Forelimb muscle (tissue), 1 donor: ENCODE results near the gene FRMPD2. TPM values are rescaled to one million over a fixed set of nuclear protein-coding genes. Genes with fewer than 3 reads are reported as not detected.
"Not testable (repeated sequence)": the region's sequence is repeated elsewhere in the genome, so short reads cannot be mapped to it uniquely, and the experiment has no call there.

ENCODE experiments used
- DNase-seq: peaks from one replicate; pipeline ENCODE4 v3.0.0-alpha.2; 2013; ENCODE audit warnings: low read depth
- polyA plus RNA-seq: library from polyadenylated mRNA; unstranded; fragments of 120-200 nt; gene quantifications from one replicate; pipeline ENCODE4 v1.2.1, GENCODE V29; 2013; ENCODE audit not compliant: insufficient read length

The FRMPD2 gene
- polyA plus RNA-seq, 1 donor = 0.16 TPM

DNA sequence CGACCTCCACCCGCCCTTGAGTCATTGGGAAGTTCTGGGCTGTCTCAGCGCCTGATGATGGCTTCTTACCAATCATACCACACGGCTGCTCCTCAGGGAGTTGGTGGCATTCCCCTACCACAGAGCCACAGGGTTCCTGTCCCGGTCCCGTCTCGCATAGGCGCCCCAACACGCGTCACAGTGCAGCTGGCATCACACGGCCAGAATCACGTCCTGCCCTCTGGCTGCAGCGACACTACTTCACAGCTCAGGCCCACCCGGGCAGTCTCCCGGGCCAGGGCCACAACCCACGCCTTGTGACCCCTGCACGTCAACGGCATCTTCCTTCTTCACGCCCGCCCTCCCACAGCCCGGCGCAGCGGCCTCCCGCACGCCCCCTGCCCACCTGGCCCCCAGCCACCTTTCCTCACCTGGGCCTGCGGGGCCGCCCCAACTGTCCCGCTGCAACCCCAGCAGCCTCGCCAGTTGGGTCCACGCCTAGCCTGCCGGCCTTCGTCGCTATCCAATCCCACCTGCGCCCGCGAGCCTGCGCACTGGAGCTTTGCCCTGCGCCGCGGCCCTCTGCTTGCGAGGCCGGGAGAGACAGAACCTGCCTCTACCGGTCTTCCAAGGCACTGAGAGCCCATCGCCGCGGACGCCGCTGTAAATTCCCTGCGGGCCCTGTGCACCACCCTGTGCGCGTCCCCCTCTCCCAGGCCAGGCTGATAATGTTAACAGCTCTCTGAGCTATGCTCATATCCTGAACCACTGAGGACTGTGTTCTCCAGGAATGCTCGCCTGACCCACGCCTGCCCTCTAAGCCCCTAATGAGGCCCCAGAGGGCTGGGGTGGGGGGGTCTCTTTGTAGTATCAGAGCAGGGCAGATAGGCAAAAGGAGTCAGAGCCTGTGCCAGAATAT, 134.3 kb downstream of the FRMPD2 start:
- DNase-seq = not testable (repeated sequence)

DNA sequence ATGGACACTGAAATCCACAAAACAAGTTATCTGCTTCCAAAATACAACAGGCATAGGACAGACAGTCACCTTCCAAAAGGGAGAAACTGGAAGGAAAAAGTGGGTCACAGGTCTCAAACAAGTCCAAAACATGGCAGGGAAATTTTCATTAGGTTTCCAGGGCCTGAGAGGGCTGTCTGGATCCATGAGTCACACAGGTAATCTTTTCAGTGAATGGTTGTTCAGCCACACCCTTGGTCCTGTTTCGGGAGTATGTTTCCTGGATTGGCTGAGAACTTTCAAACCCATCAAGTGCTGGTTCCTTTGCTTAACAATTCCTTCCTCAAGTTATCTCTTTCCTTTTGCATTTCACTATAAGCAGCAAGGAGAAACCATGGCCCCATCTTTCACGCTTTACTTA, 145.5 kb downstream of the FRMPD2 start:
- not testable (repeated sequence) for DNase-seq

GRCh38 chr10:48126251-48126650, 148.2 kb downstream of the FRMPD2 start:
- DNase-seq = not testable (repeated sequence)

DNA sequence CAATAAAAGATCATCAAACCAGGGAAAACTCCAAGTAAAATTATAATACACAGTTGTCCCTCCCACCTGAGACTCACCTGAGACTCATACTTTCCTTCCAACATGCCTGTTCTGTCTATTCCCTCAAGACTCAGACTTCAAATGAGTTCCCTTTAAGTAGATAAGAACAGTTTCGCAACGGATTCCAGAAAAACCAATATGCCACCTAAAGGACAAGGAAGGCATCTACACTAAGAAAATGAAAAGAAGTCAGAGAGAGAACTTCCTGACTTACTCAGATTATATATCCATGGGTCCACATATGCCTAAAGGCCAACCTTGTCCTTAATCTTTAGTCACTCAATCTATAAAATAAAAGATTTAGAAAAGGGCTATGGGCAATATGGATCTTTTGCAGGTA, 148.9 kb downstream of the FRMPD2 start:
- DNase-seq = not testable (repeated sequence)

DNA sequence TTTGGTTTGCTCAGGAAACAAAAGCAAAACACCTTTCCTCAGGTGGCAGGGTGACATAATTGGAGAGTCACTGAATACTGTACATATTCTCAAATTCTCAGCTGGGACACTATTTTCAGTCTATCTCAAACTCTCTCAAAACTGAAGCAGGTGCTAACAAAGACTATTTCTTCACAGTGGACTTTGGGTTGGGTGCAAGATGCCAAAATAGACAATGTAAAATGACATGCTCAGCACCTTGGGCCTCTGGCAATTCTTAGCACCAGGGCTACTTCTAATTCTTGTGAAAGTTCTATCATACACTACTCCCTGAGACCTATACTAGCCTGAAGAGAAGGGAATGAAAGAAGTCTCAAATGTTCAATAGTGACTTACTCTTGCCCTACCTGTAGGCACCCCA, 151.9 kb downstream of the FRMPD2 start:
- DNase-seq = not testable (repeated sequence)

GRCh38 chr10:48110277-48110676, 164.2 kb downstream of the FRMPD2 start:
- DNase-seq = not testable (repeated sequence)

Other genes with a start within 250 kb of the FRMPD2 start
- gene MAPK8, start 32.0 kb upstream of the FRMPD2 start, polyA plus RNA-seq = 39.1 TPM